Measurements from ENCODE around the gene COG5.
A peak's percentile ranks its signal among the peaks of the same experiment; 100 is the strongest.

Gene COG5

DNA sequence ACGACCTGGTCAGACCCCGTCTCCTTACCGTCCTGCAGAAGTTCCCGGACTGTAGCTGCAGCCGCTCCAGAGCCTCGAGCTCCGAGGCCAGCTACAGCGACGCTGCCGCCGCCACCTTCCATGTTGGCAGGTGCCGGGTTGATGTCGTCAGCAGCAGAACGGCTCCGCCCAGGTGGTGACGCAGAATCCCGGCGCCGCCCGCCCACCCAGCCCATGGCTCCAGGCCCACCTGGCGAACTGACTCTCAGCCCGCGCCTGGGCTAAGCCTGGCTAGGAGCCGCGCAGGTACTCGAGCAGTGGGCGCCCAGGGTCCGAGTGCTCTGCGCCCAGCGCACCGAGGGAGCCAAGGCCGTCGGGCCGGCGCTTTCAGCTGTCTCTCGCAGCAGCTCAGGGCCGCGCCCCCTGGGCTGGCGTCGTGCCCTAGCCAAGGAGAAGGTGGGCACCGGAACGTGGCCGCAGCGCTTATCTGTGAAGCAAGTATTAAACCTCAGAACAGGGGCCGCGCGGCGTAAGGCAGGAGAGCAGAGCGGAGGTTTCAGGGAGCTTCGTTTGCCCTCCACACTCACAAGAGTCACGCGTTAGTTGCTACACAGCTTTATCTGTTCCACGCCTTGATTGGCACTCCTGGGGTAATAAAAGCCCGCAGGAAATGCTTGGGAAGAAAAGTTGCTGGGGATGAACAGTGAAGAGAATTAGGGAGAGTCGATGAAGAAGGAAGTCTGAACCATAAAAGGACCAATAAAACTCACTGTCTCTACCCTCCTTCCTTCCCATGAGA, at the start of gene COG5, which contains the start of gene DUS4L:
Gene COG5, minus strand, starts transcription at position 146 of the 778 bp plus-strand sequence. Its CDS starts 24 bp downstream, at position 122.
Gene DUS4L, plus strand, starts transcription at position 197 of the 778 bp plus-strand sequence. CDS start 3,100 bp downstream, outside the sequence.
- peak; percentile 87 for DNase-seq

- DNase-seq, result no peak
Measured at GRCh38 chr7:107613439-107613838, 49.7 kb upstream of the COG5 start.

GRCh38 chr7:107610323-107610722, 46.6 kb upstream of the COG5 start:
- DNase-seq, result no peak

DNA sequence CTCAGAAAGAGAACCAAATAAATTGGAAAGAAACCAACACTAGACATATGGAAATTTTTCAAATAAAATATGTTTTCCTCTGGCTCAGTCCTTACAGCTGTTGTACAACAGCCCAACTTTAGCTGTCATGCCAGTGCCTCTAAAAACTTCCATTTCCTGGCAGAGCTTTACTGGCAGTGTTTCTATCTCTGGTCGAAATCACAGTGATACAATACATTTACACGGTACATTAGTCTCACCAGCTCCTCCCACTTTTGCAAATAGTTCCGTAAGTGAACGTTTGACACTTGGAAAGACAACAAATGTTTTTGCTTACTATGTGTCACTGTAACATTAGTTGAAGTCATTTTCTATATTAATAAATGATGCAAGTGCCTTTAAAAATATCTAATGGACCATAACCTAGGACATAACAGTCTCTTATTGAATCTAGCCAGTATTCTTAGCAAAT, 46.1 kb upstream of the COG5 start:
- DNase-seq, result no peak

- DNase-seq, result no peak
Measured at GRCh38 chr7:107606303-107606702, 42.6 kb upstream of the COG5 start.

DNA sequence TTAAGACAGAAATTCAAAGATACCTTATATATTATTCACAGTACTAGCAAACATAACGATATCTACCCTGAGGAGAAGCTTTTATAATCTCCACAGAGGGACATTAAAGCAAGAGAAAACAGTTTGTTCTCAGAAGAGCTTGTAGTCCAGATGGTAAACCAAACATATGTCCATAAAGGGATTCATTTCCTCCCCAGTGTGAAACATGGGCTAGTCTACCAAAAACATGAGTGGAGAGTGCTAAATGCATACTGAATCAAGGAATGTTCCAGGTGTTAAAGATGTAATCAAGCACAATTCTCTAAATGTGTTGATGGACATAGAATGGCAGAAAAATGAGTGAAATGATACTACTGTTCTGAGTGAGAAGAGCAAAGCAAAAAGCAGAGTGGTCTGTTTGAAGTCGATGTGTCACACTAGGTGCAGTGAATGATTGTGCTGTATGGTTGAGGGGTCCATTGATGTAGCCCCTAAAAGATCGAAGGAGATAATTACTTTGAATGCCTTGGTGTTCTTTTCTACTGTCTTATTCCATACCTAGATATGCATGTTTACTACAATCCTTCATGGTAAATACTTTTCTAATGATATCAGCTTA, 41.6 kb upstream of the COG5 start:
- DNase-seq, result peak; percentile 12

- no peak for DNase-seq
Measured at GRCh38 chr7:107600816-107601215, 37.1 kb upstream of the COG5 start.

- peak; percentile 3 for DNase-seq
Measured at GRCh38 chr7:107599262-107599661, 35.5 kb upstream of the COG5 start.

DNA sequence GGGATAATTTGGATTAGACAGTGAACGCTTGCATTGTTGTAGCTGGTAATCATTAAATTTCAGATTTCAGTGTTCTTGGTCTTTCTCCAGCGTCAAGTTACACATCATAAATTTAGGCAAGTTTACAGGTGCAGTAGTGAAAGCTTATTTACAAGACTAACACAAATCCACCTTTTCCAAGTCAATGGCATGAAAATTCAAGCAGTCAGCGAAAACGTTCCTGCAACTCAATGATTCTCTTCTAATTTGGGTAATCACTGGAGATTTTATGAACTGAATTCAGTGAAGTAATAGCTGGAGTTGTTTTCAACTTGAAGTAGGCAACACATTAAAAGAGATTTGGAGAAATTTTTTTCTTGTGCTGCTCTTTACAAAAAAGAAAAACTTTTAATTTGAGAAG, 34.2 kb upstream of the COG5 start:
- DNase-seq, result no peak

DNA sequence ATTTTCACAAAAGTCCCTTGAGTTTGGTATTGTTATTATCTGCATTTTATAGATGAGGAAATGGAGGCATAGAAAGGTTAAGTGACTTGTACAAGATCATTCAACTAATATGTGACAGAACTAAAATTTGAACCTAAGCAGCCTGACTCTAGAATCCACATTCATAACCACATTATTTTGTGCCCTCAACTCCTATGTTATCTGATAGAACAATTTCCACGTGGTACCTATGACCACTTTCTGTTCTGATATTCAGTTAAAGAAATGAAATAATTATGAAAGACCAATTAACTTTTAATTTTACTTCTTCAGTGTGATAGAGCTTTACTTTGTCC, 33.8 kb upstream of the COG5 start:
- DNase-seq, result no peak

DNA sequence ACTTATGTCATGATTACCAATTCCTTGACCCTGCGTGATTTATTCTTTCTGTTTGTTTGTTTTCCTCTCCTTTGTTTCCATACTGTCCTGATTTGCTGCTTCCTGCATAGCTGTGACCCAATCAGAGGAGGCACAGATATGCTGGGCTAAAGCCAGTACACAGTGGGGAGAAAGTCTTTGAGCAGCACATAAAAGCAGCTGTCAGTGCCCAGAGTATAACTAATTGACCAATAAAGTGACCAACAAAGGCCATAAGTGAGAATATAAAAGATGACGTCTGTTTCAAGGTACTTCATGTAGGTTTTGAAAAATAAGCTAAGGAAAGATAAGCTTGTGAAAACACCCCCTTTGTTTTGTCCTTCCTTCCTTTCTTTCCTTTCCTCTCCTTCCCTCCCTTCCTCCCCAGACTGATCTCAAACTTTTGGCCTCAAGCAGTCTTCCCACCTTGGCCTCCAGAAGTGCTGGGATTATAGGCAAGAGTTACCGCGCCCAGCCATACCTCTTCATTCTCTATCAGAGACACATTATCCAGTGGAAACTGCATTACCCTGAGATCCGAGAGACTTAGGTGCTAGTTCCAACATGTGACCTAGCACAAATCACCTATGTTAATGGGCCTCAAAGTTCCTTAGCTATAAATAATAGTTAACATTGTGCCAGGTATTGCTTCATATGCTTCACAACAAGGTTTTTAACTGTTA, 33.3 kb upstream of the COG5 start:
- peak; percentile 3 for DNase-seq

- DNase-seq, result no peak
Measured at GRCh38 chr7:107594961-107595737, 31.4 kb upstream of the COG5 start.

DNA sequence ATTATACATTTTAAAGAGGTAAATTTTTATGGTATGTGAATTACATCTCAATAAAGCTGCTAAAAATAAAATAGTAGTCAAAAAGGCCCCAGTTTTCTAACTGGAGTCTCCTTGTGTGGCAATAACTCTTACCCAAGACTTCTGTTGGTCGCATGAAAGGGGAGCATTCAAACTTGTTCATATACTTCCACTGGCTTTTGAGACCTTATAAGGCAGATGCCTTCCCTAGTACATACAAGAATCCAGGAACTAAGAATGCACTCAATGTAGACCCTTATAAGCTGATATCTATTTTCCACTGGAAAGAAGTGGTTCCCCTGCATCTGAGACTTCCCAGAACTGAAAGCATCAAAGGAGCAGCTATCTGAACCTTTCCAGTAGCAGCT, 29.3 kb upstream of the COG5 start:
- DNase-seq, result no peak

GRCh38 chr7:107592361-107593024, 28.8 kb upstream of the COG5 start:
- no peak for DNase-seq

- no peak for DNase-seq
Measured at GRCh38 chr7:107591421-107591820, 27.7 kb upstream of the COG5 start.

DNA sequence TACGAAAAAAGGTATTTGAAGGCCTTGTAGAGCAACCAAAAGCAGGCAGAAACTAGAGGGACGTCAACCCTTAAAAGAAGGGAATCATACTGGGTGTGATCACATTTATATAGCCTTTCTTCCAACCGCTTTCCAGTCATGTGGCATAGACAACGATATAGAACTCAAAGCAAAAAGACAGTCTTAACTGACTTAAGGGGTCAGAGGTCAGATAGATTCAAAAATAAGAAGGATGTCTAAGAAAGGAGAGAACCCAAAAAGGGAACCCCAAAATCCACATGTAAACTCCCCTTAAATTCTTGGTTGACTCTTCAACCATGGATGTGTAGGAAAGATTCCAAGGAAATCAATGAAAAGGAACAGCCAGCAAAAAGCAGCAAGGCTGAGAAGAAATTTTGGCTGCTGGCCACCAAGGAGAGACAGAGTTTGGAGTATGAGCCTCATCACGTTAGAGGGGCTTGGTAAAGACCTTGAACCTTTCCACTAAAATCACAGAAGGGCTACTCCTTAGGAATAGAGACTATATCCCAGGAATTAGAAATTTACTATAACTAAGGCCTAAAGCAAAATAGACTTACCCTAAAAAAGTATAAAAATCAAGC, 24.9 kb upstream of the COG5 start:
- DNase-seq, result no peak

DNA sequence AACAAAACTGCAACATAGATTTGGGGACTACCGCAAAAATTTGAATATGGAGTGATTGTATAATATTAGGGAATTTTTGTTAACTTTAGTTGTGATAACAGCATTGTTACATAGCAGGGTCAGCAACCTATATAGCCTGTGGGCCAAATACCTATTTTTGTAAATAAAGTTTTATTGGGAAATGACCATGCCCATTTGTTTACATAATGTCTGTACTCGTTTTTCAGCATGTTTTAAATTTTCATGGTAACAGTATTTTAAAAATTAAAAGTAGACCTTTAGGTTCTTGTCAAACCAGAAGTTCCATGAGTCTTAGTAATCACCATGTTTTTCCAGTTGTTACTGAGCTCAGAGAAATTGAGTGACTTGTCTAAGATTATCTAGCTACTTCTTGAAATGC, 21.0 kb upstream of the COG5 start:
- no peak for DNase-seq

DNA sequence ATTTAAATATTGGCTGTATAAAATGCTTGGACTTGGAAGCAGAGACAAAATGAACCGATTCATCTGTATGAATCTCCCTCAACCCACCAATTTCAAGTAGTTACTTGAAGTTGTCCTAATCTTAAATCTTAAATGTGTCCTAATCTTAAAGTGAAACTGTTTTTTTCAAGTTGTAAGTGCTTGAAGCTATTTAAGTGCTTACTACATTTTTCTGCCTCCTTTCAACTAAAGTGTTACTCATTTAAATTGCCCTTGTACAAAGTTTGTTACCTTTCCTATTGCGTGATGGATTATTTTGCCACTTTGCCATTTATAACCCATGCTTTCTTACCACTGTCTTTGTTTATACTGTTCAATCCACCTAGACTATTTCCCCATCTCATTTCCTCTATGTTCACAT, 19.2 kb upstream of the COG5 start:
- no peak for DNase-seq

- no peak for DNase-seq
Measured at GRCh38 chr7:107581387-107582013, 17.8 kb upstream of the COG5 start.

DNA sequence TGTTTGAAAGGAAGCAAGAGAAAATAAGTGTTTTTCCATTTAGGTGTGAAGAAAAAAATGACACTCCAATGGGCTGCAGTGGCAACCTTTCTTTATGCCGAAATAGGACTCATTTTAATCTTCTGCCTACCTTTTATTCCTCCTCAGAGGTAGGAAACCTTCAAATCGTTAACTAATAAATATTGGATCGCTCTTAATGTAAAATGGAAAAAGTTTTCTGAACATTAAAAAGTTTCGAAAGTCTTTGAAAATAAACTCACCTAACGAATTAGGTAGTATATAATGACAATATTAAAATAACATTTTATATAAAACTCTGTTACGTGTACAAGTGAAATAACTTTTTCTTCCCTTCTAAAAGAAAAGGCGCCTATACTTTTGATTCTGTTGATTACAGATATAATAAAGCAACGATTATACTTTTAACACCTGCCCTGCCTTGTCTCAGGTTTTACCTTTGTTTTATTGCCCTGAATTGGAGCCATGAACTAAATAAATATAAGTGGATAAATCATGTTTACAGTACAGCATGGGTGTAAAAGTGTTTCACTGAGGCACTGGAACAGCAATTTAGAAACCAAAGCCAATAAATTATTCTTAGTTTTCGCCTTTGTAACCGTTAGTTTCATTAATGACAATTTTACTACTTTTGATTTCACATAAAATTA, 17.1 kb upstream of the COG5 start:
- DNase-seq, result no peak
